SJCRH30 (cell line): Measurements from ENCODE around the gene C10orf120. TPM values are rescaled to one million over a fixed set of nuclear protein-coding genes. Genes with fewer than 3 reads are reported as not detected.

Experiments used
- DNase-seq, 2 experiments: peaks; one replicate each; pipeline ENCODE4 v3.0.0-alpha.2; 2015 to 2020
- H3K27ac ChIP-seq: fragments of 250-450 bp; sonication (Bioruptor Pico); 2 replicates; pipeline ENCODE4 v1.5.1; 2020; ENCODE audit warnings: mild to moderate bottlenecking, moderate library complexity
- H3K27me3 ChIP-seq: fragments of 250-450 bp; sonication (Bioruptor Pico); 2 replicates; pipeline ENCODE4 v1.5.1; 2020; ENCODE audit warnings: mild to moderate bottlenecking, moderate library complexity
- H3K36me3 ChIP-seq: fragments of 250-450 bp; sonication (Bioruptor Pico); 2 replicates; pipeline ENCODE4 v1.5.1; 2020; ENCODE audit warnings: mild to moderate bottlenecking, moderate library complexity
- H3K4me1 ChIP-seq: fragments of 250-450 bp; sonication (Bioruptor Pico); 2 replicates; pipeline ENCODE4 v1.5.1; 2020; ENCODE audit warnings: mild to moderate bottlenecking, moderate library complexity
- H3K4me3 ChIP-seq: fragments of 250-450 bp; sonication (Bioruptor Pico); 2 replicates; pipeline ENCODE4 v1.5.1; 2020; ENCODE audit warnings: mild to moderate bottlenecking, moderate library complexity
- H3K9me3 ChIP-seq: fragments of 250-450 bp; sonication (Bioruptor Pico); replicated peaks from 2 replicates; pipeline ENCODE4 v1.5.1; 2020; ENCODE audit warnings: mild to moderate bottlenecking, moderate library complexity
- total RNA-seq: library from RNA; depleted of rRNA; stranded (reverse); fragments of >200 nt; shearing (Covaris generic); gene quantifications from 2 replicates; pipeline ENCODE4 v1.2.3, GENCODE V29; 2014

Gene C10orf120
- total RNA-seq, 1 experiment from 2014 or later, result not detected

DNA sequence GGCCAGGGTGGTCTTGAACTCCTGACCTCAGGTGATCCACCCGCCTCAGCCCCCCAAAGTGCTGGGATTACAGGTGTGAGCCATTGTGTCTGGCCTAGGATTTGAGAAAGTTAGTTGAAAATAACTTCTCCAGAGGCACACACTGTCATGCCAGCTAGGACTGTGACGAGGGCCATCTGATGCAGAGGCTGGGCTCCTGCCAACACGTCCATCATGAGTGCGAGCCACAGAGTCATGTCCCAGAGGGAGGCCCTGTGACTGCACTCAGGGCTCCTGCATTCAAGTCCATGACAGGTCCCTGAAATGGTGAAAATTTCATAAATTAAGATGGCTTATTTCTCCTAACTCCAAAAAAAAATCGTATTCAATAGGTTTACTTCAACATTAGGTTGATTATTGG lies 17.1 kb downstream of the C10orf120 start:
- Histone ChIP-seq H3K9me3 (no peaks in the 10 kb centered on the region), H3K36me3 (no peaks in the 10 kb centered on the region), H3K27ac (no peak overlapping the region), H3K4me3 (no peak overlapping the region), H3K27me3 (no peaks in the 10 kb centered on the region), H3K4me1 (no peaks in the 10 kb centered on the region)
- DNase-seq, result no peak

GRCh38 chr10:122678266-122678665 lies 21.4 kb downstream of the C10orf120 start:
- Histone ChIP-seq H3K36me3 (no peaks in the 10 kb centered on the region), H3K4me3 (no peak overlapping the region), H3K27me3 (peaks cover 3% of the 10 kb centered on the region; the same call in 1 of the 2 replicates), H3K27ac (no peak overlapping the region), H3K9me3 (no peaks in the 10 kb centered on the region), H3K4me1 (no peaks in the 10 kb centered on the region)
- peak; percentile 8 to 13 for DNase-seq

DNA sequence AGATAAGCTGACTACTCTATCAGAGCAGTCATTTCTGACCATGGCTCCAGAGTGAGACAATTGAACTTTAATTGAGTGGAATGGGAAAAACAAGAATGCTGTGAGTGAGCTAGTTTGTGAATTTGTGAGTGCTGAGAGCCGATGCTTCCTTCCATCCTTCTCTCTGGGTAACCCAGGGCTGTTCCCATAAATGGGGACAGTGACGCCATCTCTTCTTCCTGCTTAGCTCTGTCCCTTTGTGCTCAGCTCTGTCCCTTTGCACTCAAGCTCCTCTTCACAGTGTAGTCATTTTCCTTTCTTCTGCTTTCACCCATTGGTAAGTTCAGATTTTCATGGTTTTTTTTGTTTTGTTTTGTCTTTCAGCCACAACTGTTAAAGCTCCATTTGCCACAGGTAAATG lies 24.4 kb downstream of the C10orf120 start:
- H3K36me3 ChIP-seq, result no peaks in the 10 kb centered on the region
- no peaks in the 10 kb centered on the region for H3K4me1 ChIP-seq
- peaks cover 3% of the 10 kb centered on the region; the same call in 1 of the 2 replicates for H3K27me3 ChIP-seq
- no peaks in the 10 kb centered on the region for H3K9me3 ChIP-seq
- H3K4me3 ChIP-seq, result no peak overlapping the region
- no peak for DNase-seq
- no peak overlapping the region for H3K27ac ChIP-seq

DNA sequence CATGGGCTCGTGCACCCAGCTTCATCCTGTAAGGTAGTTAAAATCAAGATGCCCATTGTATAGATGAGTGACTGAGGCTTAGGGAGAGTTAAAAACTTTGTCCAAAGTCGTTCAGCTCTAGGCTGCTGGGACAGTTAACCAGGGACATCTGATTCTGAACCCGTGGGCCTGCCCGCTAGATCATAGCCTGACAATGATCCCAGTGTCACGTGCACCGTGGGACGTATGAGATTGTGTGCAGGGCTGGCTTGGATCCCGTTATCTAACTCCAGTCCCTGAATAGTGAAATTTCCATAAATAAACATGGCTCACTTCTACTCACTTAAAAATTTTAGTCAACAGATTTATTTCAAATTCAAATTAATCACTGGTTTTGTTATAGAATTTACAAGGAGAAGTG lies 24.9 kb downstream of the C10orf120 start:
- H3K4me1 ChIP-seq, result no peaks in the 10 kb centered on the region
- no peak for DNase-seq
- H3K4me3 ChIP-seq, result no peak overlapping the region
- no peak overlapping the region for H3K27ac ChIP-seq
- peaks cover 3% of the 10 kb centered on the region; the same call in 1 of the 2 replicates for H3K27me3 ChIP-seq
- H3K36me3 ChIP-seq, result no peaks in the 10 kb centered on the region
- H3K9me3 ChIP-seq, result no peaks in the 10 kb centered on the region

DNA sequence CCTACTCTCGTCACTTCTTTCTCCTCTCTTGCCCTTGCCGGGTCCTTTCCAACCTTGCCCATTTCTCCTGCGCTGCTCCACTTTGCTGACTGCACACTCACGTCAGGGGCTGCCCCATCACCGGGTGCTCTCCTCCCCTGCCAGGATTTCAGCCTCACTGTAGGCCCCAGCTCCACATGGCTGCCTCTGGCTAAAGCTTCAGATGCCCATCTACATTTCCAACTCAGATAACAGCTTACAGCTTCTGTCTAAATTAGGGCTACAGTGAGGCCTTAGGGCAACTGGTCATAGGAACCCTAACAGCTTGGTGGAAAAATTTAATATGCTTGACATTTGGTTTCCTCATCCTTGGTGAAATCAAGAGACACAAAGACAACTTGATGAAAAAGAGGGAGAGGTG lies 25.9 kb downstream of the C10orf120 start:
- no peaks in the 10 kb centered on the region; the same call in 1 of the 2 replicates for H3K9me3 ChIP-seq
- no peaks in the 10 kb centered on the region for H3K4me1 ChIP-seq
- no peak overlapping the region for H3K27ac ChIP-seq
- no peak overlapping the region for H3K4me3 ChIP-seq
- no peaks in the 10 kb centered on the region for H3K36me3 ChIP-seq
- no peak for DNase-seq
- peaks cover 3% of the 10 kb centered on the region; the same call in 1 of the 2 replicates for H3K27me3 ChIP-seq

DNA sequence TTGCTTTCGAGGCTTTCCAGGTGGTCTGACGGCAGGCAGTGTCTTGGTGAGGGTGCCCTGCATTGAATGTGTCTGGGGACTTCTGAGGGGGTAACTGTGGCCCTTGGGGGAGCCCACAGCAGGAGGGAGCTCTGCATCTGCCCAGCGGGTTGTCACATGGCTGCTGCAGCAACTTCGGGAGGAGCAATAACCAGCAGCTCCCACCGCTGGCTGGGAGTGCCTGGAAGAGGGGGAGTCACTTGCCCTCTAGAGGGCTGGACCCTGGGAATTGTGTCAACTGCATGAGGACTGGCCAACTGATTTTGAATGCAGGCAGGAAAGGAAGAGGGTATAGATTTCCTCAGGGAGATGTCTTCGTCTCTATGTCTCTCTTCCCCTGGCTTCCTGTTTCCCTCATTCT lies 26.4 kb downstream of the C10orf120 start:
- Histone ChIP-seq H3K27ac (no peak overlapping the region), H3K4me1 (no peaks in the 10 kb centered on the region), H3K9me3 (no peaks in the 10 kb centered on the region; the same call in 1 of the 2 replicates), H3K27me3 (peaks cover 3% of the 10 kb centered on the region; the same call in 1 of the 2 replicates), H3K4me3 (no peak overlapping the region), H3K36me3 (no peaks in the 10 kb centered on the region)
- no peak for DNase-seq

- Histone ChIP-seq H3K27ac (no peak overlapping the region), H3K4me3 (no peak overlapping the region), H3K9me3 (no peaks in the 10 kb centered on the region; the same call in 1 of the 2 replicates), H3K36me3 (no peaks in the 10 kb centered on the region), H3K4me1 (no peaks in the 10 kb centered on the region; the same call in 1 of the 2 replicates), H3K27me3 (peaks cover 6% of the 10 kb centered on the region; the same call in 1 of the 2 replicates)
- DNase-seq, result no peak
These were observed 27.0 kb downstream of the C10orf120 start for GRCh38 chr10:122672655-122673054.

DNA sequence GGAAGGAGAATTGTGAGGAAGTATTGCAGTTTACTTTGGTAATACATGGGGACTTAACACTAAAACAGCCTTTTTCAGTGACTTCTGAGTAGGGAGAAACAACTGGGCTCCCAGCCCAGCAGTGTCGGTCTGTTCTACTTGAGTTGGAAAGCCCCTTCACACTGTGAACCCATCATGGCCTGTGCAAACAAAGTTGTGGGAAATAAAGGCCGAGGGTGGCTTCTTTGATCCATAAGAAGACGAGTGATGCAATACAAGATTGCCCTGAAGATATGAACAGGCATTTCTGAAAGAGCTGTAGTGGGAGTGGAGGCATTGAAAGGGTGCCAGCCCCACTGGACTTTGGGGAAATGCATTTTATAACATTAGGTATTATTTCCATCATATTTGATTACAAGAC lies 28.3 kb downstream of the C10orf120 start:
- DNase-seq, result no peak
- Histone ChIP-seq H3K4me3 (no peak overlapping the region), H3K27ac (no peak overlapping the region), H3K9me3 (no peaks in the 10 kb centered on the region; the same call in 1 of the 2 replicates), H3K4me1 (no peaks in the 10 kb centered on the region; the same call in 1 of the 2 replicates), H3K27me3 (peaks cover 7% of the 10 kb centered on the region; the same call in 1 of the 2 replicates), H3K36me3 (no peaks in the 10 kb centered on the region)

DNA sequence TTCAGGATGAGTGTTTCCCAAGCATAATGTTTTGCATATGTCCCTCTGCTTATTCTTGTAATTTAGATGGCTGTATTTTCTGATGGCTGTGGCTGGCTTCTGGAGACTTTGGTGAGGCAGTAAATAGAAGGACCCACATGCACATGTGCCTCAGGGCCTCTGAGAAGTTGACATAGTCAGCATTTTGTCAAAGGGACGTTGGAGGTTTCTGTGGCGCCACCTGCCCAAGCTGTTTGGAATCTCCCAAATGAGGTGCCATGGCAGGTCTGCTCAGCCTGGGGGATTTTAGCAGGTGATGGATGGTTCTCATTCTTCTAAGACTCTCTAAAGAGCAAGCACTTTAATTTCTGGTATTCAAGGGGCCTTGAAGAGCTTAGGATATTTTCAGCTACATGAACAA lies 29.8 kb downstream of the C10orf120 start:
- H3K9me3 ChIP-seq, result no peaks in the 10 kb centered on the region; the same call in 1 of the 2 replicates
- H3K36me3 ChIP-seq, result no peaks in the 10 kb centered on the region
- H3K4me3 ChIP-seq, result no peak overlapping the region
- H3K27me3 ChIP-seq, result 0 out of 2 replicates have a peak, but pooled peaks cover 3% of the 10 kb centered on the region
- no peak overlapping the region for H3K27ac ChIP-seq
- no peaks in the 10 kb centered on the region; the same call in 1 of the 2 replicates for H3K4me1 ChIP-seq
- DNase-seq, result no peak

GRCh38 chr10:122669045-122669444 lies 30.6 kb downstream of the C10orf120 start:
- H3K27me3 ChIP-seq, result 0 out of 2 replicates have a peak, but pooled peaks cover 3% of the 10 kb centered on the region
- H3K36me3 ChIP-seq, result no peaks in the 10 kb centered on the region
- H3K27ac ChIP-seq, result no peak overlapping the region
- no peaks in the 10 kb centered on the region; the same call in 1 of the 2 replicates for H3K9me3 ChIP-seq
- no peak overlapping the region for H3K4me3 ChIP-seq
- no peak for DNase-seq
- H3K4me1 ChIP-seq, result no peaks in the 10 kb centered on the region; the same call in 1 of the 2 replicates

- peaks cover 2% of the 10 kb centered on the region; the same call in 1 of the 2 replicates for H3K4me1 ChIP-seq
- no peaks in the 10 kb centered on the region; the same call in 1 of the 2 replicates for H3K9me3 ChIP-seq
- DNase-seq, result no peak
- H3K27me3 ChIP-seq, result peaks cover 5% of the 10 kb centered on the region; the same call in 1 of the 2 replicates
- no peak overlapping the region for H3K4me3 ChIP-seq
- no peaks in the 10 kb centered on the region for H3K36me3 ChIP-seq
- H3K27ac ChIP-seq, result no peak overlapping the region
These were observed 33.7 kb downstream of the C10orf120 start for GRCh38 chr10:122665946-122666345.

DNA sequence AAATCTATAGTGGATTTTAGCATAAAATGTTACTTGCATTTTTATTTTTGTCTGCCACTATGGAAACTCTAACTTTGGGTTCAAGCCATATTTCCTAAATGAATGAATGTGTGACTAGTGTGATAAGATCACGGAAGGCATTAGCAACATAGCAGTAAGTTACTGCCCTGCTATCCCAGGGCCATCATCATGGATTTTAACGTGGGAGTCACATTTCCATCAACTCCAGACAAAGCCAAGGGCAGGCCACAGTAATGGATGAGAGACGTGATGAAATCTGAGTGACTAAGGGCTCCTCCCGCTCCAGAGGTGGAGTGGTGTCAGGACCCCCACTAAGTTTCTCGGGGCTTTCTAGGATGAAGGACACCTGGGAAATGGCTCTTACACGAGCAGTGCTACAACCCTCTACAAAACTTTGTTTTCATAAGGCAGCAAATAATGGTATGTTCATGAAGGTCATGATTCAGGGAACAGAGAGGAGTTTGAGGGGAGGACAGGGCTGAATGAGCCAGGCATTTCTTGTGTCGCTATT lies 34.3 kb downstream of the C10orf120 start:
- Histone ChIP-seq H3K27ac (no peak overlapping the region), H3K9me3 (no peaks in the 10 kb centered on the region; the same call in 1 of the 2 replicates), H3K4me1 (peaks cover 2% of the 10 kb centered on the region; the same call in 1 of the 2 replicates), H3K27me3 (peaks cover 6% of the 10 kb centered on the region; the same call in 1 of the 2 replicates), H3K36me3 (no peaks in the 10 kb centered on the region), H3K4me3 (no peak overlapping the region)
- DNase-seq, result no peak

DNA sequence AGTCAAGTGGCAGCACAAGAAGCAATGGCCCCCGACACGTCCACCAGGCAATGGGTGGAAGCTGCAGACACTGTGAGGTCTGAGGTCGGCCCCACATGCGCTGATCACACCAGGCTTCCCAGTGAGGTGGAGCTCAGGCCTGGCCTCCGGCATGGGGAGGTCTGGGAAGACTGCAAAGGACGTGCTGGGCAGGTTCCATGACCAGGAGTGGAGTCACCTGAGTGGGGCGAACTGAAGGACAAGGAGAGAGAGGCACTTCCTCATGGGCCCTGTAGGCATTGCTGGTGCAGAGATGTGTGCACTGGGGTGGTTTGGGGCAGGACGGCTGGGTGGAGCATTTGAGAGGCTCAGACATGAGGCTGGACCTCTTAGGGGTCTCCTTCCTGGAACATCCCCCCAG lies 35.1 kb downstream of the C10orf120 start:
- no peaks in the 10 kb centered on the region for H3K36me3 ChIP-seq
- H3K9me3 ChIP-seq, result no peaks in the 10 kb centered on the region; the same call in 1 of the 2 replicates
- H3K4me1 ChIP-seq, result peaks cover 2% of the 10 kb centered on the region; the same call in 1 of the 2 replicates
- no peak overlapping the region for H3K4me3 ChIP-seq
- no peak overlapping the region for H3K27ac ChIP-seq
- peaks cover 6% of the 10 kb centered on the region; the same call in 1 of the 2 replicates for H3K27me3 ChIP-seq
- no peak for DNase-seq

- no peak overlapping the region for H3K27ac ChIP-seq
- H3K4me3 ChIP-seq, result no peak overlapping the region
- peaks cover 2% of the 10 kb centered on the region; the same call in 1 of the 2 replicates for H3K4me1 ChIP-seq
- H3K27me3 ChIP-seq, result peaks cover 6% of the 10 kb centered on the region; the same call in 1 of the 2 replicates
- H3K36me3 ChIP-seq, result no peaks in the 10 kb centered on the region
- no peaks in the 10 kb centered on the region for H3K9me3 ChIP-seq
- DNase-seq, result no peak
These were observed 36.0 kb downstream of the C10orf120 start for GRCh38 chr10:122663516-122664130.

GRCh38 chr10:122662231-122662630 lies 37.4 kb downstream of the C10orf120 start:
- Histone ChIP-seq H3K9me3 (no peaks in the 10 kb centered on the region), H3K4me3 (no peak overlapping the region), H3K27ac (no peak overlapping the region), H3K4me1 (0 out of 2 replicates have a peak, but pooled peaks cover 2% of the 10 kb centered on the region), H3K36me3 (no peaks in the 10 kb centered on the region), H3K27me3 (peaks cover 9% of the 10 kb centered on the region; the same call in 1 of the 2 replicates)
- no peak for DNase-seq
